ENCODE results near the gene HECTD4. TPM values are rescaled to one million over a fixed set of nuclear protein-coding genes. Genes with fewer than 3 reads are reported as not detected.

HECTD4 gene
- total RNA-seq, 1 donor = 29.0 TPM

GRCh38 chr12:112238441-112238840 lies 143.8 kb downstream of the HECTD4 start:
- no peak for TF ChIP-seq CTCF (IDR thresholded peaks at IDR 0.05; ENCODE audit: extremely low read depth, low read depth, low read length)
- no peak overlapping the region for H2AFZ ChIP-seq (ENCODE audit: low read length)
- H3K4me1 ChIP-seq (ENCODE audit: insufficient read depth, low read length) = no peaks in the 10 kb centered on the region
- peaks cover 58% of the 10 kb centered on the region for H3K36me3 ChIP-seq (ENCODE audit: insufficient read depth, low read length)
- no peak overlapping the region for H3K27ac ChIP-seq (ENCODE audit: low read depth, low read length)
- H3K79me2 ChIP-seq (ENCODE audit: insufficient read depth, low read length) = no peaks in the 10 kb centered on the region
- no peaks in the 10 kb centered on the region for H3K27me3 ChIP-seq (ENCODE audit: insufficient read depth, low read length)
- no peaks in the 10 kb centered on the region for H4K20me1 ChIP-seq (ENCODE audit: insufficient read depth, low read length)
- H3K9me3 ChIP-seq (ENCODE audit: low read depth, low read length) = no peaks in the 10 kb centered on the region
- no peak overlapping the region for H3K4me3 ChIP-seq (ENCODE audit: insufficient read depth, low read length)
- H3K4me2 ChIP-seq (ENCODE audit: insufficient read depth, low read length) = no peak overlapping the region
- no peak for DNase-seq (ENCODE audit: insufficient read length, low spot score, missing footprints)

- H3K4me1 ChIP-seq (ENCODE audit: insufficient read depth, low read length) = no peaks in the 10 kb centered on the region
- H3K9me3 ChIP-seq (ENCODE audit: low read depth, low read length) = no peaks in the 10 kb centered on the region
- H3K79me2 ChIP-seq (ENCODE audit: insufficient read depth, low read length) = no peaks in the 10 kb centered on the region
- no peaks in the 10 kb centered on the region for H3K27me3 ChIP-seq (ENCODE audit: insufficient read depth, low read length)
- no peak overlapping the region for H2AFZ ChIP-seq (ENCODE audit: low read length)
- no peak for TF ChIP-seq CTCF (IDR thresholded peaks at IDR 0.05; ENCODE audit: extremely low read depth, low read depth, low read length)
- H3K4me2 ChIP-seq (ENCODE audit: insufficient read depth, low read length) = no peak overlapping the region
- peaks cover 57% of the 10 kb centered on the region for H3K36me3 ChIP-seq (ENCODE audit: insufficient read depth, low read length)
- no peak for DNase-seq (ENCODE audit: insufficient read length, low spot score, missing footprints)
- H3K27ac ChIP-seq (ENCODE audit: low read depth, low read length) = no peak overlapping the region
- H3K4me3 ChIP-seq (ENCODE audit: insufficient read depth, low read length) = no peak overlapping the region
- H4K20me1 ChIP-seq (ENCODE audit: insufficient read depth, low read length) = no peaks in the 10 kb centered on the region
Measured at GRCh38 chr12:112236786-112237185, 145.4 kb downstream of the HECTD4 start.

GRCh38 chr12:112236386-112236785 lies 145.8 kb downstream of the HECTD4 start:
- H3K27me3 ChIP-seq (ENCODE audit: insufficient read depth, low read length) = no peaks in the 10 kb centered on the region
- DNase-seq (ENCODE audit: insufficient read length, low spot score, missing footprints) = no peak
- H4K20me1 ChIP-seq (ENCODE audit: insufficient read depth, low read length) = no peaks in the 10 kb centered on the region
- no peak overlapping the region for H3K4me3 ChIP-seq (ENCODE audit: insufficient read depth, low read length)
- H3K9me3 ChIP-seq (ENCODE audit: low read depth, low read length) = no peaks in the 10 kb centered on the region
- H3K27ac ChIP-seq (ENCODE audit: low read depth, low read length) = no peak overlapping the region
- no peak for TF ChIP-seq CTCF (IDR thresholded peaks at IDR 0.05; ENCODE audit: extremely low read depth, low read depth, low read length)
- no peaks in the 10 kb centered on the region for H3K4me1 ChIP-seq (ENCODE audit: insufficient read depth, low read length)
- no peaks in the 10 kb centered on the region for H3K79me2 ChIP-seq (ENCODE audit: insufficient read depth, low read length)
- H3K36me3 ChIP-seq (ENCODE audit: insufficient read depth, low read length) = peaks cover 54% of the 10 kb centered on the region
- no peak overlapping the region for H3K4me2 ChIP-seq (ENCODE audit: insufficient read depth, low read length)
- H2AFZ ChIP-seq (ENCODE audit: low read length) = no peak overlapping the region

- H3K36me3 ChIP-seq (ENCODE audit: insufficient read depth, low read length) = peaks cover 61% of the 10 kb centered on the region
- DNase-seq (ENCODE audit: insufficient read length, low spot score, missing footprints) = no peak
Measured at GRCh38 chr12:112234303-112234702, 147.9 kb downstream of the HECTD4 start.

More at GRCh38 chr12:112234303-112234702, 147.9 kb downstream of the HECTD4 start:
- H3K4me1 ChIP-seq (ENCODE audit: insufficient read depth, low read length) = no peaks in the 10 kb centered on the region
- H3K4me2 ChIP-seq (ENCODE audit: insufficient read depth, low read length) = no peak overlapping the region
- no peak for TF ChIP-seq CTCF (IDR thresholded peaks at IDR 0.05; ENCODE audit: extremely low read depth, low read depth, low read length)
- no peaks in the 10 kb centered on the region for H4K20me1 ChIP-seq (ENCODE audit: insufficient read depth, low read length)
- H3K9me3 ChIP-seq (ENCODE audit: low read depth, low read length) = no peaks in the 10 kb centered on the region
- no peak overlapping the region for H2AFZ ChIP-seq (ENCODE audit: low read length)
- no peak overlapping the region for H3K27ac ChIP-seq (ENCODE audit: low read depth, low read length)
- H3K79me2 ChIP-seq (ENCODE audit: insufficient read depth, low read length) = no peaks in the 10 kb centered on the region
- no peaks in the 10 kb centered on the region for H3K27me3 ChIP-seq (ENCODE audit: insufficient read depth, low read length)
- no peak overlapping the region for H3K4me3 ChIP-seq (ENCODE audit: insufficient read depth, low read length)
